Karpas-422 (cell line): Measurements from ENCODE around the gene NEO1. TPM values are rescaled to one million over a fixed set of nuclear protein-coding genes. Genes with fewer than 3 reads are reported as not detected.
A peak's percentile ranks its signal among the peaks of the same experiment; 100 is the strongest.

Experiments used
- DNase-seq: peaks from one replicate; pipeline ENCODE4 v3.0.0-alpha.2; 2015
- H2AFZ ChIP-seq: fragments of 200-600 bp; sonication (generic); 2 replicates; pipeline ENCODE4 v1.6.1; 2014; ENCODE audit warnings: antibody characterized with exemption, low read length, mixed read lengths
- H3K27ac ChIP-seq: fragments of 200-600 bp; sonication (generic); 2 replicates; pipeline ENCODE4 v1.5.1; 2014; ENCODE audit warnings: mild to moderate bottlenecking, low read length, moderate library complexity
- H3K27me3 ChIP-seq: fragments of 200-600 bp; sonication (generic); 2 replicates; pipeline ENCODE4 v1.6.1; 2014; ENCODE audit warnings: low read length, mixed read lengths
- H3K36me3 ChIP-seq: fragments of 200-600 bp; sonication (generic); 2 replicates; pipeline ENCODE4 v1.6.1; 2014; ENCODE audit warnings: low read length, mixed read lengths; ENCODE audit not compliant: insufficient read depth
- H3K4me1 ChIP-seq: fragments of 200-600 bp; sonication (generic); 2 replicates; pipeline ENCODE4 v1.6.1; 2014; ENCODE audit warnings: mild to moderate bottlenecking, low read length, mixed read lengths
- H3K4me2 ChIP-seq: fragments of 200-600 bp; sonication (generic); 2 replicates; pipeline ENCODE4 v1.6.1; 2014; ENCODE audit warnings: low read length, low read depth, mild to moderate bottlenecking; ENCODE audit not compliant: poor library complexity, severe bottlenecking
- H3K4me3 ChIP-seq: fragments of 200-600 bp; sonication (generic); 2 replicates; pipeline ENCODE4 v1.5.1; 2014; ENCODE audit warnings: mild to moderate bottlenecking, antibody characterized with exemption, low read length, mixed read lengths
- H3K79me2 ChIP-seq: fragments of 200-600 bp; sonication (generic); 2 replicates; pipeline ENCODE4 v1.6.1; 2014; ENCODE audit warnings: mild to moderate bottlenecking, low read length, mixed read lengths
- H3K9ac ChIP-seq: fragments of 200-600 bp; sonication (generic); 2 replicates; pipeline ENCODE4 v1.6.0; 2014; ENCODE audit warnings: low read length
- H3K9me2 ChIP-seq: fragments of 200-600 bp; sonication (generic), shearing (Covaris generic); replicated peaks from 2 replicates; pipeline ENCODE4 v1.6.0; 2014; ENCODE audit warnings: mild to moderate bottlenecking, low read length, moderate library complexity; ENCODE audit not compliant: insufficient read depth
- H3K9me3 ChIP-seq: fragments of 300-700, 200-600 bp; sonication (generic); 2 replicates; pipeline ENCODE4 v1.6.1; 2014; ENCODE audit warnings: low read length, mixed read lengths
- H4K20me1 ChIP-seq: fragments of 200-600 bp; sonication (generic); 2 replicates; pipeline ENCODE4 v1.6.1; 2014; ENCODE audit warnings: mild to moderate bottlenecking, antibody characterized with exemption, low read length, low read depth; ENCODE audit not compliant: insufficient read depth
- total RNA-seq: library from RNA; depleted of rRNA; stranded (reverse); fragments of >200 nt; shearing (Covaris generic); gene quantifications from 2 replicates; pipeline ENCODE4 v1.2.3, GENCODE V29; 2014; ENCODE audit warnings: low replicate concordance; rRNA removed

The NEO1 gene
- total RNA-seq, result 5.5 and 7.6 TPM in 2 replicates

GRCh38 chr15:73051807-73052652 is at the start of gene NEO1:
Gene NEO1 (plus strand): TSS chr15:73052463. CDS start chr15:73052676, 213 bp downstream.
- no peaks in the 10 kb centered on the region for H3K79me2 ChIP-seq
- peak within 1 kb of the TSS; percentile 74 for H3K9ac ChIP-seq
- H3K36me3 ChIP-seq, result no peaks in the 10 kb centered on the region
- no peaks in the 10 kb centered on the region for H3K27me3 ChIP-seq
- peak within 1 kb of the TSS; percentile 72 for H3K4me3 ChIP-seq
- H2AFZ ChIP-seq, result peak within 1 kb of the TSS; percentile 86
- peaks cover 13% of the 10 kb centered on the region for H3K4me1 ChIP-seq
- H3K4me2 ChIP-seq, result peak within 1 kb of the TSS; percentile 84
- H3K27ac ChIP-seq, result no peak within 1 kb of the TSS
- H4K20me1 ChIP-seq, result no peaks in the 10 kb centered on the region
- peak; percentile 78 for DNase-seq
- H3K9me2 ChIP-seq, result no peaks in the 10 kb centered on the region
- H3K9me3 ChIP-seq, result no peaks in the 10 kb centered on the region

GRCh38 chr15:73004462-73004861 is 47.8 kb upstream of the NEO1 start:
- no peaks in the 10 kb centered on the region for H3K9me3 ChIP-seq
- H3K4me3 ChIP-seq, result no peak overlapping the region
- H3K4me2 ChIP-seq, result no peak overlapping the region
- H3K79me2 ChIP-seq, result no peaks in the 10 kb centered on the region
- no peaks in the 10 kb centered on the region for H3K9me2 ChIP-seq
- H3K36me3 ChIP-seq, result no peaks in the 10 kb centered on the region
- no peak overlapping the region for H3K9ac ChIP-seq
- peaks cover 7% of the 10 kb centered on the region for H3K4me1 ChIP-seq
- no peak overlapping the region for H3K27ac ChIP-seq
- no peaks in the 10 kb centered on the region for H4K20me1 ChIP-seq
- H2AFZ ChIP-seq, result no peak overlapping the region
- DNase-seq, result no peak
- 0 out of 2 replicates have a peak, but pooled peaks cover 3% of the 10 kb centered on the region for H3K27me3 ChIP-seq

- H3K4me2 ChIP-seq, result no peak overlapping the region
- no peak overlapping the region for H3K27ac ChIP-seq
- 0 out of 2 replicates have a peak, but pooled peaks cover 3% of the 10 kb centered on the region for H3K27me3 ChIP-seq
- H3K9me2 ChIP-seq, result no peaks in the 10 kb centered on the region
- H3K36me3 ChIP-seq, result no peaks in the 10 kb centered on the region
- H3K9me3 ChIP-seq, result no peaks in the 10 kb centered on the region
- DNase-seq, result no peak
- H3K4me3 ChIP-seq, result no peak overlapping the region
- no peak overlapping the region for H3K9ac ChIP-seq
- no peaks in the 10 kb centered on the region for H3K79me2 ChIP-seq
- H4K20me1 ChIP-seq, result no peaks in the 10 kb centered on the region
- H3K4me1 ChIP-seq, result peaks cover 13% of the 10 kb centered on the region
- no peak overlapping the region for H2AFZ ChIP-seq
These were observed 47.2 kb upstream of the NEO1 start for GRCh38 chr15:73005032-73005431.

GRCh38 chr15:73005446-73005845 is 46.8 kb upstream of the NEO1 start:
- H3K4me1 ChIP-seq, result peaks cover 17% of the 10 kb centered on the region
- H3K79me2 ChIP-seq, result no peaks in the 10 kb centered on the region
- no peaks in the 10 kb centered on the region for H4K20me1 ChIP-seq
- H3K9me2 ChIP-seq, result no peaks in the 10 kb centered on the region
- no peak for DNase-seq
- H3K27ac ChIP-seq, result no peak overlapping the region
- no peak overlapping the region for H3K9ac ChIP-seq
- no peaks in the 10 kb centered on the region for H3K36me3 ChIP-seq
- no peak overlapping the region for H3K4me3 ChIP-seq
- H3K4me2 ChIP-seq, result no peak overlapping the region
- H3K9me3 ChIP-seq, result no peaks in the 10 kb centered on the region
- H2AFZ ChIP-seq, result no peak overlapping the region
- H3K27me3 ChIP-seq, result 0 out of 2 replicates have a peak, but pooled peaks cover 3% of the 10 kb centered on the region

GRCh38 chr15:73006523-73006922 is 45.7 kb upstream of the NEO1 start:
- Histone ChIP-seq H3K4me1 (peaks cover 24% of the 10 kb centered on the region), H2AFZ (no peak overlapping the region), H3K27ac (no peak overlapping the region), H3K36me3 (no peaks in the 10 kb centered on the region), H3K27me3 (0 out of 2 replicates have a peak, but pooled peaks cover 3% of the 10 kb centered on the region), H4K20me1 (no peaks in the 10 kb centered on the region), H3K4me3 (no peak overlapping the region), H3K4me2 (no peak overlapping the region), H3K9me3 (no peaks in the 10 kb centered on the region), H3K9ac (no peak overlapping the region), H3K9me2 (no peaks in the 10 kb centered on the region), H3K79me2 (no peaks in the 10 kb centered on the region)
- DNase-seq, result no peak

GRCh38 chr15:73009066-73010056 is 42.9 kb upstream of the NEO1 start:
- 0 out of 2 replicates have a peak, but pooled peaks cover 3% of the 10 kb centered on the region for H3K27me3 ChIP-seq
- H3K9me3 ChIP-seq, result no peaks in the 10 kb centered on the region
- no peak overlapping the region for H3K27ac ChIP-seq
- H3K36me3 ChIP-seq, result no peaks in the 10 kb centered on the region
- no peaks in the 10 kb centered on the region for H3K79me2 ChIP-seq
- no peaks in the 10 kb centered on the region for H4K20me1 ChIP-seq
- peaks cover 24% of the 10 kb centered on the region for H3K4me1 ChIP-seq
- H3K4me3 ChIP-seq, result no peak overlapping the region
- no peak overlapping the region for H3K9ac ChIP-seq
- no peak overlapping the region for H2AFZ ChIP-seq
- H3K4me2 ChIP-seq, result peak overlapping the region; percentile 43
- no peaks in the 10 kb centered on the region for H3K9me2 ChIP-seq
- no peak for DNase-seq

- Histone ChIP-seq H3K27me3 (no peaks in the 10 kb centered on the region), H3K27ac (no peak overlapping the region), H3K9me2 (no peaks in the 10 kb centered on the region), H3K9ac (no peak overlapping the region; the same call in 1 of the 2 replicates), H2AFZ (peak overlapping the region; percentile 66), H3K79me2 (no peaks in the 10 kb centered on the region), H3K36me3 (no peaks in the 10 kb centered on the region), H3K9me3 (no peaks in the 10 kb centered on the region), H3K4me1 (peaks cover 24% of the 10 kb centered on the region), H3K4me3 (no peak overlapping the region), H3K4me2 (peak overlapping the region; percentile 43), H4K20me1 (no peaks in the 10 kb centered on the region)
- peak; percentile 57 for DNase-seq
These were observed 41.8 kb upstream of the NEO1 start for GRCh38 chr15:73010154-73011152.
